GM23338 (cell line): ENCODE measurements around the gene ANO10. TPM values are rescaled to one million over a fixed set of nuclear protein-coding genes. Genes with fewer than 3 reads are reported as not detected.

ENCODE experiments used
- ATAC-seq: fragments of 200-7000 bp; cut with Tn5 transposase; 3 replicates; pipeline ENCODE4 v1.9.1; 2020
- DNase-seq: peaks from one replicate; pipeline ENCODE4 v3.0.0-alpha.2; 2015; ENCODE audit warnings: low spot score
- H2AFZ ChIP-seq: fragments of 200-600 bp; sonication (generic); 2 replicates; pipeline ENCODE4 v1.8.0; 2016; ENCODE audit warnings: antibody characterized with exemption, mild to moderate bottlenecking, moderate library complexity
- H3F3A ChIP-seq: fragments of 200-600 bp; sonication (generic); replicated peaks from 2 replicates; pipeline ENCODE4 v1.8.0; 2017; ENCODE audit warnings: antibody characterized with exemption, mixed run types, low read depth
- H3K27ac ChIP-seq: fragments of 200-600 bp; sonication (generic); 2 replicates; pipeline ENCODE4 v1.6.1; 2016; ENCODE audit warnings: low read depth
- H3K27me3 ChIP-seq: fragments of 200-600 bp; sonication (generic); 2 replicates; pipeline ENCODE4 v1.8.0; 2016; ENCODE audit warnings: mild to moderate bottlenecking, mixed run types, moderate library complexity; ENCODE audit not compliant: insufficient read depth
- H3K36me3 ChIP-seq: fragments of 200-600 bp; sonication (generic); 2 replicates; pipeline ENCODE4 v1.8.0; 2016; ENCODE audit warnings: mild to moderate bottlenecking; ENCODE audit not compliant: insufficient read depth
- H3K4me1 ChIP-seq: fragments of 200-600 bp; sonication (generic); 2 replicates; pipeline ENCODE4 v1.8.0; 2016; ENCODE audit warnings: mild to moderate bottlenecking, moderate library complexity; ENCODE audit not compliant: insufficient read depth
- H3K4me2 ChIP-seq: fragments of 200-600 bp; sonication (generic); 2 replicates; pipeline ENCODE4 v1.7.1; 2017; ENCODE audit warnings: mixed run types
- H3K4me3 ChIP-seq: fragments of 200-600 bp; sonication (generic); 2 replicates; pipeline ENCODE4 v1.6.1; 2016; ENCODE audit warnings: mixed run types
- H3K79me2 ChIP-seq: fragments of 200-600 bp; sonication (generic); replicated peaks from 2 replicates; pipeline ENCODE4 v1.8.0; 2017; ENCODE audit warnings: mild to moderate bottlenecking; ENCODE audit not compliant: insufficient read depth
- H3K9me2 ChIP-seq: fragments of 200-600 bp; sonication (generic); 2 replicates; pipeline ENCODE4 v1.8.0; 2017; ENCODE audit not compliant: insufficient read depth
- H4K20me1 ChIP-seq: fragments of 200-600 bp; sonication (generic); replicated peaks from 2 replicates; pipeline ENCODE4 v1.8.0; 2017; ENCODE audit warnings: mild to moderate bottlenecking; ENCODE audit not compliant: insufficient read depth
- H3K27ac Mint-ChIP-seq: 2 replicates; pipeline ENCODE4 v1.8.0; 2020; ENCODE audit warnings: inconsistent platforms, mild to moderate bottlenecking, moderate library complexity, mixed read lengths
- H3K27me3 Mint-ChIP-seq: 3 replicates; pipeline ENCODE4 v1.8.0; 2022; ENCODE audit warnings: low read depth, mild to moderate bottlenecking, moderate library complexity, mixed read lengths, inconsistent platforms; ENCODE audit not compliant: insufficient read depth, poor library complexity
- H3K36me3 Mint-ChIP-seq: 3 replicates; pipeline ENCODE4 v1.8.0; 2021; ENCODE audit warnings: low read depth, mild to moderate bottlenecking, inconsistent platforms, moderate library complexity, mixed read lengths
- H3K4me1 Mint-ChIP-seq: 3 replicates; pipeline ENCODE4 v1.8.0; 2020; ENCODE audit warnings: mild to moderate bottlenecking, inconsistent platforms, mixed read lengths
- H3K4me3 Mint-ChIP-seq: 3 replicates; pipeline ENCODE4 v1.8.0; 2021; ENCODE audit warnings: moderate library complexity, mild to moderate bottlenecking, inconsistent platforms, mixed read lengths
- H3K9me3 Mint-ChIP-seq: 3 replicates; pipeline ENCODE4 v1.8.0; 2020; ENCODE audit warnings: moderate library complexity, mild to moderate bottlenecking, inconsistent platforms, mixed read lengths
- CREB1 ChIP-seq: fragments of 250-450 bp; sonication (Bioruptor Pico); IDR thresholded peaks from 2 replicates; pipeline ENCODE4 v1.5.0; 2020; ENCODE audit warnings: low read depth, mild to moderate bottlenecking, moderate library complexity
- CTCF ChIP-seq, 2 experiments: fragments of 200-600 bp in 1 of 2; sonication (generic) in 1 of 2; conservative IDR thresholded peaks; 2 replicates each; pipeline versions ENCODE4 v1.5.1 to v1.6.1; 2016 to 2017; ENCODE audit warnings: antibody characterized with exemption in 2 of 2, low read depth in 2 of 2, mild to moderate bottlenecking in 2 of 2, moderate library complexity in 1 of 2
- JUNB ChIP-seq: IDR thresholded peaks from one replicate; pipeline ENCODE4 v1.6.1; 2016; ENCODE audit warnings: antibody characterized with exemption; ENCODE audit not compliant: unreplicated experiment
- STAT1 ChIP-seq: IDR thresholded peaks from one replicate; pipeline ENCODE4 v1.6.1; 2016; ENCODE audit warnings: antibody characterized with exemption; ENCODE audit not compliant: unreplicated experiment
- ZNF114 ChIP-seq: fragments of 250-450 bp; sonication (Bioruptor Pico); IDR thresholded peaks from 2 replicates; pipeline ENCODE4 v1.5.0; 2020; ENCODE audit warnings: mild to moderate bottlenecking, moderate library complexity
- ZNF331 ChIP-seq: fragments of 250-450 bp; sonication (Bioruptor Pico); IDR thresholded peaks from 2 replicates; pipeline ENCODE4 v1.5.0; 2020; ENCODE audit warnings: low read depth, mild to moderate bottlenecking, moderate library complexity
- ZNF462 ChIP-seq: fragments of 250-450 bp; sonication (Bioruptor Pico); IDR thresholded peaks from 2 replicates; pipeline ENCODE4 v1.5.0; 2020; ENCODE audit warnings: mild to moderate bottlenecking, moderate library complexity
- polyA plus RNA-seq: library from polyadenylated mRNA; unstranded; fragments of >200 nt; fragmentation: Nextera tagmentation; extraction: Ambion mirVana; gene quantifications from 2 replicates; pipeline ENCODE4 v1.2.1, GENCODE V29; 2016
- total RNA-seq: library from RNA; depleted of rRNA; stranded (reverse); fragments of >200 nt; shearing (Covaris generic); gene quantifications from 2 replicates; pipeline ENCODE4 v1.2.3, GENCODE V29; 2014

The ANO10 gene
- total and polyA plus RNA-seq, 2 experiments from 2014 or later: 29.2 to 48.1 TPM

GRCh38 chr3:43353393-43353792 lies 268.4 kb downstream of the ANO10 start:
- H4K20me1 ChIP-seq: no peaks in the 10 kb centered on the region; the same call in 1 of the 2 replicates
- ATAC-seq (no peak), DNase-seq (no peak)
- no peak overlapping the region for H3K4me2 ChIP-seq
- H3K79me2 ChIP-seq: no peaks in the 10 kb centered on the region
- no peaks in the 10 kb centered on the region for H3K4me1 Mint-ChIP-seq
- no peaks in the 10 kb centered on the region for H3K4me1 ChIP-seq
- peaks cover 25% of the 10 kb centered on the region for H3K36me3 Mint-ChIP-seq
- H3F3A ChIP-seq: no peaks in the 10 kb centered on the region
- H3K27ac Mint-ChIP-seq: no peak overlapping the region
- H3K9me3 Mint-ChIP-seq: peaks cover 11% of the 10 kb centered on the region; the same call in 2 of the 3 replicates
- peaks cover 12% of the 10 kb centered on the region for H3K27me3 Mint-ChIP-seq
- TF ChIP-seq STAT1 (no peak), ZNF114 (CRISPR knock-in tag) (no peak)
- no peaks in the 10 kb centered on the region; the same call in 1 of the 2 replicates for H3K9me2 ChIP-seq
- no peak overlapping the region for H3K27ac ChIP-seq
- no peak overlapping the region for H3K4me3 ChIP-seq
- H2AFZ ChIP-seq: no peak overlapping the region
- no peaks in the 10 kb centered on the region; the same call in 1 of the 2 replicates for H3K27me3 ChIP-seq
- no peaks in the 10 kb centered on the region for H3K36me3 ChIP-seq
- H3K4me3 Mint-ChIP-seq: no peak overlapping the region

GRCh38 chr3:43349716-43350115 lies 272.1 kb downstream of the ANO10 start:
- no peaks in the 10 kb centered on the region for H3K36me3 ChIP-seq
- no peaks in the 10 kb centered on the region for H3K9me3 Mint-ChIP-seq
- H3K4me1 ChIP-seq: no peaks in the 10 kb centered on the region
- no peak overlapping the region for H2AFZ ChIP-seq
- H3K27ac Mint-ChIP-seq: no peak overlapping the region
- no peak overlapping the region for H3K4me3 ChIP-seq
- H3K79me2 ChIP-seq: no peaks in the 10 kb centered on the region
- H3K4me1 Mint-ChIP-seq: peaks cover 9% of the 10 kb centered on the region; the same call in 2 of the 3 replicates
- no peaks in the 10 kb centered on the region; the same call in 1 of the 2 replicates for H4K20me1 ChIP-seq
- no peak overlapping the region for H3K4me2 ChIP-seq
- H3K27ac ChIP-seq: no peak overlapping the region
- DNase-seq: no peak
- peaks cover 37% of the 10 kb centered on the region for H3K36me3 Mint-ChIP-seq
- no peak for ATAC-seq
- peaks cover 14% of the 10 kb centered on the region for H3K27me3 Mint-ChIP-seq
- H3K9me2 ChIP-seq: no peaks in the 10 kb centered on the region
- no peaks in the 10 kb centered on the region for H3F3A ChIP-seq
- no peaks in the 10 kb centered on the region; the same call in 1 of the 2 replicates for H3K27me3 ChIP-seq
- H3K4me3 Mint-ChIP-seq: no peak overlapping the region
- no peak for TF ChIP-seq ZNF331 (CRISPR knock-in tag)
- TF ChIP-seq JUNB: no peak
- no peak for TF ChIP-seq ZNF462
- TF ChIP-seq CREB1 (CRISPR knock-in tag): no peak
- no peak for TF ChIP-seq CTCF (conservative IDR thresholded peaks at IDR 0.05; ENCODE audit: low read depth in 2 of 2)
